ENCODE measurements around the gene GPATCH1.

DNA sequence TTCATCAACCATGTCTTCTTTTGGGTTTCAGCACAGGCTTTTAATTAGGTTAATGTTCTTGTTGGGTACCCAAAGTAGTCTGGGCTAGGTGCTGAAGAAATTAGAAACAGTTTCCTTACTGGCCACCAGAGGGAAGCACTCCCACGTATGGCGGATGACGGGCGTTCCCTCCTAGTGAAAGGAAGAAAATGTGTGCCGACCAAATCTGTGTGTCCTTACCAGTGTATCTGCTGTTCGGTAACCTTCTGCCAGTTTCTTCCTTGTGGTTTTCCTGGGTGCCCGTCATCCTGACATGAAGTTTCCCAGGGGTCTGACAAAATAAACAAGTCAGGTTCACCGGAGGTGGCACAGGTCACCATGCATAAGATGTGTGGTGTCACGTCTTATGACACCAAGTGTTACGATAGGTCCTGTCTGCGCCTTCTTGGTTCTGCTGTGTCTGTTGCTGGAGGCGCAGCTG lies 45.0 kb downstream of the GPATCH1 start:
- TF ChIP-seq GATA2 (IDR thresholded peaks at IDR 0.05; ENCODE audit: low read depth, low read length) (no peak), GATA3 (IDR thresholded peaks at IDR 0.05; ENCODE audit: low read depth, low read length) (no peak)
